RWPE1 (cell line): Measurements from ENCODE around the gene KLHL1.

ENCODE experiments used
- CTCF ChIA-PET: fragments of 350-600 bp; sonication (Branson Sonifier 250); formaldehyde crosslinking; extraction: SDS; loops from one replicate; lab custom pipeline; 2021; lab: Yijun Ruan, JAX
- POLR2A ChIA-PET: fragments of 400-600 bp; formaldehyde crosslinking; extraction: SDS; loops from one replicate; lab custom pipeline; 2020; ENCODE audit warnings: antibody characterized with exemption; ENCODE audit not compliant: low non-redundant PET; lab: Yijun Ruan, JAX
- DNase-seq: peaks from one replicate; pipeline ENCODE4 v3.0.0; 2012; ENCODE audit warnings: low spot score
- H3K27ac ChIP-seq: fragments of 450-650 bp; 2 replicates; pipeline ENCODE4 v1.5.1; 2017
- TF ChIP-seq, protein P1 (sequence below): fragments of 450-650 bp; conservative IDR thresholded peaks from 2 replicates; pipeline ENCODE4 v1.5.1; 2017; ENCODE audit warnings: low read depth, mild to moderate bottlenecking

KLHL1 gene

DNA sequence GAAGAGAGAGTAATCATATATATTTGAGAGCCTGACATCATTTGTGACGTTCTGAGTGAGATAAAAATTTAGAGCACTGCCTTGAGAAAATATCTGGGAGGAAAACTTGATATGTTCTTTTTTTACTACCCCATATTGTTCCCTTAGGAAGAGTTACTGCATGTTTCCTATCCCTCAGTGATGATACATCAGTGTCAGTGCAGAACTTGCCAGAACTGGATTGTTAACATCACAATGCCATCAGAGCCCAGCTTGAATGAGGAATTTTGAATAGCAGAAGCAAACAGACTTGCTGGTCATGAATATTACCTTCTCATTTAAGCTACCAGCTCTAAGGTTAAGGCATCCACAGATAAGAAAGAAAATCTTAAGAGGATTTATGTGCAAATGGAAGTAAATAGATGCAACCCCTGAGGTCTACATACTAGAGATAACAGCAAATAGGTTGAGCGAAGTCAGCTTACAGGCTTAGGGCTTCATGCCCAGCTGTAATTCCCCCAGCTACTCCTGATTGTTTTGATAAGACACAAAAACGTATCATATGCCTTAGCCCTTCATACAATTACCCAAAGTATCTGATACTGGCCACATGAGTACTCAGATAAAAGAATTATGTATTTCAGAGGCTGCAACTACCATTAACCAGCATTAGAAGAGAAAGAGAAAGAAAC, 314.3 kb downstream of the KLHL1 start:
- no peak overlapping the region for H3K27ac ChIP-seq
- TF ChIP-seq, protein P1, sequence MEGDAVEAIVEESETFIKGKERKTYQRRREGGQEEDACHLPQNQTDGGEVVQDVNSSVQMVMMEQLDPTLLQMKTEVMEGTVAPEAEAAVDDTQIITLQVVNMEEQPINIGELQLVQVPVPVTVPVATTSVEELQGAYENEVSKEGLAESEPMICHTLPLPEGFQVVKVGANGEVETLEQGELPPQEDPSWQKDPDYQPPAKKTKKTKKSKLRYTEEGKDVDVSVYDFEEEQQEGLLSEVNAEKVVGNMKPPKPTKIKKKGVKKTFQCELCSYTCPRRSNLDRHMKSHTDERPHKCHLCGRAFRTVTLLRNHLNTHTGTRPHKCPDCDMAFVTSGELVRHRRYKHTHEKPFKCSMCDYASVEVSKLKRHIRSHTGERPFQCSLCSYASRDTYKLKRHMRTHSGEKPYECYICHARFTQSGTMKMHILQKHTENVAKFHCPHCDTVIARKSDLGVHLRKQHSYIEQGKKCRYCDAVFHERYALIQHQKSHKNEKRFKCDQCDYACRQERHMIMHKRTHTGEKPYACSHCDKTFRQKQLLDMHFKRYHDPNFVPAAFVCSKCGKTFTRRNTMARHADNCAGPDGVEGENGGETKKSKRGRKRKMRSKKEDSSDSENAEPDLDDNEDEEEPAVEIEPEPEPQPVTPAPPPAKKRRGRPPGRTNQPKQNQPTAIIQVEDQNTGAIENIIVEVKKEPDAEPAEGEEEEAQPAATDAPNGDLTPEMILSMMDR, result no peak
- DNase-seq, result no peak
- CTCF ChIA-PET, result no interaction called here
- POLR2A ChIA-PET, result interaction anchor here (0.6 kb wide), 1 partner anchor 95 kb away, joined by 5 read pairs; no protein-coding TSS in a partner anchor

DNA sequence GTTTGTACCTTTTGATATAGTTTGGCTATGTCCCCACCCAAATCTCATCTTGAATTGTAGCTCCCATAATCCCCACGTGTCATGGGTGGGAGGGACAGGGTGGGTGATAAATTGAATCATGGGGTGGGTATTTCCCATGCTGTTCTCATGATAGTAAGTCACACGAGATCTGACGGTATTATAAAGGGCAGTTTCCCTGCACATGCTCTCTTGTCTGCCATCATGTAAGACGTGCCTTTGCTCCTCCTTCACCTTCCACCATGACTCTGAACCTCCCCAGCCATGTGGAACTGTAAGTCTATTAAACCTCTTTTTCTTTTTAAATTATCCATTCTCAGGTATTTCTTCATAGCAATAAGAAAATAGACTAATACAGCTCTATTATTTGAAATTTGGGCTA, 331.3 kb downstream of the KLHL1 start:
- CTCF ChIA-PET, result no interaction called here
- no peak overlapping the region for H3K27ac ChIP-seq
- POLR2A ChIA-PET, result no interaction called here
- TF ChIP-seq, protein P1, result no peak
- no peak for DNase-seq

DNA sequence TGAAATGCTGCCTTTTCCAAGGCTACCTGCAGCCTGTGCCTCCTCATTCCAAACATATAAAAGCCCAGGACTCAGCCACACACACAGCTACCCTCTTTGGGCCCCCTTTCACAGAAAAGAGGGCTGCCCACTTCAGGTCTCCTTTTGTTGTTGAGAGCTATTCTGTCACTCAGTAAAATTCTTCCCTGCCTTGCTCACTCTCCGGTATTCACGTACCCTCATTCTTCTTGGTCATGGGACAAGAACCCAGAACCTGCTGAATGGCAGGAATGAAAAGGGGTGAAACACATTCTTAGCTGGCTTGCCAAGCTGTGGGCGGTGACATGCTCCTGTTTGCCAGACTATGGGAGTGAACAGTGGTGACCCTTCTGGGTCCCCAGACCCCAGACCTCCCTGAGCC, 338.6 kb downstream of the KLHL1 start:
- POLR2A ChIA-PET, result no interaction called here
- DNase-seq, result no peak
- TF ChIP-seq, protein P1, result no peak
- CTCF ChIA-PET, result no interaction called here
- H3K27ac ChIP-seq, result no peak overlapping the region

DNA sequence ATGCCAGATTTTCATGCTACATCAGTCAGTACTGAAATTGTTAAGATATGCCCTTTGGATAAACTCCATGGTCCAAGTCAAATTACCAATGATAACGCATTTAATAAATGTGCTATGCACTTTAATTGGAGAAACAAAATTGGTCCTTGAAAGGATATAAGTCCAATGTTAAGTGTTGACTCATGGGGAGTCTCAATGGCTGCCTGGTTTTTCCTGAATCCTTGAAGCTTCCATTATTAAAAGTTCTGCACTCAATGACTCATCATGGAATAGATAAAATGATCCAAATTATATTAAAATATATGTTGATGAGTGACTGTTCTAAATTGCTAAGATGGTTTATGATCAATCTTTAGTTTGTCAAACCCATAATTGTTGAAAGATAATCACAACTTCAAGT, 346.7 kb downstream of the KLHL1 start:
- CTCF ChIA-PET, result no interaction called here
- POLR2A ChIA-PET, result no interaction called here

DNA sequence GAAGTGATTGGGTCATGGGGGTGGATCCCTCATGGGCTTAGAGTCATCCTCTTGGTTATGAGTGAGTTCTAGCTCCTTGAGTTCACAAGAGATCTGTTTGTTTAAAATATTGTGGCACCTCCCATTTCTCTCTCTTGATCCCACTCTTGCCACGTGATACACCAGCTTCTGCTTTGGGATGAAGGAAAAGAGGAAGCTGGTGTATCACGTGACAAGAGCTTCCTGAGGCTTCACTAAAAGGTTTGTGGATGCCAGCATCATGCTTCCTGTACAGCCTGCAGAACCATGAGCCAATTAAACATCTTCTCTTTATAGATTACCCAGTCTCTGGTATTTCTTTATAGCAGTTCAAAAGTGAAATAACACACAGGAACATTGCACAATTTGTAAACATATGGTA, 353.2 kb downstream of the KLHL1 start:
- TF ChIP-seq, protein P1, result no peak
- ChIA-PET CTCF (no interaction called here), POLR2A (no interaction called here)
- H3K27ac ChIP-seq, result no peak overlapping the region
- no peak for DNase-seq

More for the DNA sequence above, 346.7 kb downstream of the KLHL1 start:
- no peak overlapping the region for H3K27ac ChIP-seq
- TF ChIP-seq, protein P1, result no peak
- DNase-seq, result no peak

DNA sequence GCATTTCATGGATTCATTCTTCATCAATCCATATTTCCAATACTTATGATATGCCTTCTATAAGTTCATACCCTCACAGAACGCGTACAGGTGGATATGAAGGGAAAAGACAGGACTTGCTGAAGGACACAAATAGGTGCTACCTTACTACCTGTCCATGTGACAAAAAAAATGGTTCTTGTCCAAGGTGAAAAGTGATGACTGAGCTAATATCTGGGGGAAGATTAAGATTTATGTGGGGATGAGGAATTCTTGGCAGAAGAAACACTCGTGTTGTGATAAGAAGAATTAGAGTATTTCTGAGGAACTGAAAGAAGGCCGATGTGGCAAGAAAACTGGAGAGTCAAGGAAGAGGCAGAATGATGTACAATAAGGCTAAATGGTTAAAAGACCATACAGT, 357.0 kb downstream of the KLHL1 start:
- CTCF ChIA-PET, result no interaction called here
- no peak overlapping the region for H3K27ac ChIP-seq
- no peak for DNase-seq
- TF ChIP-seq, protein P1, result no peak
- POLR2A ChIA-PET, result no interaction called here
